CD1c-positive myeloid dendritic cell (primary cell): ENCODE data around the gene CYP4F3.
"Not testable (repeated sequence)": the region's sequence is repeated elsewhere in the genome, so short reads cannot be mapped to it uniquely, and the experiment has no call there.

ENCODE experiments used
- DNase-seq: peaks from one replicate; pipeline ENCODE4 v3.0.0-alpha.2; 2016; ENCODE audit errors: extremely low spot score

The CYP4F3 gene, protein sequence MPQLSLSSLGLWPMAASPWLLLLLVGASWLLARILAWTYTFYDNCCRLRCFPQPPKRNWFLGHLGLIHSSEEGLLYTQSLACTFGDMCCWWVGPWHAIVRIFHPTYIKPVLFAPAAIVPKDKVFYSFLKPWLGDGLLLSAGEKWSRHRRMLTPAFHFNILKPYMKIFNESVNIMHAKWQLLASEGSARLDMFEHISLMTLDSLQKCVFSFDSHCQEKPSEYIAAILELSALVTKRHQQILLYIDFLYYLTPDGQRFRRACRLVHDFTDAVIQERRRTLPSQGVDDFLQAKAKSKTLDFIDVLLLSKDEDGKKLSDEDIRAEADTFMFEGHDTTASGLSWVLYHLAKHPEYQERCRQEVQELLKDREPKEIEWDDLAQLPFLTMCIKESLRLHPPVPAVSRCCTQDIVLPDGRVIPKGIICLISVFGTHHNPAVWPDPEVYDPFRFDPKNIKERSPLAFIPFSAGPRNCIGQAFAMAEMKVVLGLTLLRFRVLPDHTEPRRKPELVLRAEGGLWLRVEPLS

DNA sequence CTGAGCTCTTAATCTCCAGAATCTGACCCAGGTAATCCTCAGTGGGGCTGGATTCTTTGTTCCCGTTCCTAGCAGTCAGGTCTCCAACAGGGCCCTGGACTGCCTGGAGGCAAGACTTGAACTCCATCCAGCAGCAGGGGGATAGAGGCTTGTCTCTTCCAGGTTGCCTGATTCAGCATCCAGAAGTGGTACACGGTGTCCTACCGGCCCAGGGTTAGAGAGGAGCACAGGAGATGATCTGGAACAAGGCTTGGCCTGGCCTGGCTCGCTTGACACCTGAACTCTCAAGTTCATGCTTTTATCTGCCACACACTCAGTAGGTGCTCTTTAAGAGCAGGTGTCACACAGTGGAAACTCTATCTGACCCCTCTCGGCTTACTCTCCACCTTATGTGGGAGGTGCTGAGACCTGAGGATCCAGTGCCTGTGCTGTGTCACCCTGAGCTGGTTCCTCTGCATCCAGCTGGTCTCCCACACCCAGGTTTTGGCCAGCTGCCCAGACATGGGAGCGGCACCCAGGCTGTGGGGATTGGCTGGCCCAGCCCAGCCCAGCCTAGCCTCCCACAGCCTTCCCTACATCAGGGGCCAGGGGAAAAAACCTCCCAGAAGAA, at the start of gene CYP4F3:
Gene CYP4F3 (plus strand): TSS at position 604 of the 610 bp plus-strand sequence. CDS start 519 bp downstream, outside the sequence.
- DNase-seq, result peak; percentile 86

DNA sequence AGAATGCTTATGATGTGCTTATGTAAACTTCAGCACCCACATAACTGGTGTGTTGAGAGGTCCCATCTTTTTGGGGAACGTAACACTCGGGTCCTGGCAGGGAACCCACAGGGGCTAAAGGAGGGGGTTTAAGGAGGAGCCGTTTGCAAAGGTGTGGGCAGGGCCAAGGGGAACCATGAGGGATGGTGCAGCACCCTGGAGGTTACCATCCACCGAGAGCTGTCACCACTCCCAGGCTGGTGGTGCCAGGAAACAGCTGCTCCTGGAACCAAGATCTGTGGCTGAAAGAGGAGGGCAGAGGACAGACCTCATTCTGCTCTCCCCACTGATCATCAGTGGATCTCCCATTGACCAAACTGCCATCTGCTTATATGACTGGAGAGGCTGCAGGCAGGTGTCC, 48.9 kb upstream of the CYP4F3 start:
- DNase-seq, result no peak

DNA sequence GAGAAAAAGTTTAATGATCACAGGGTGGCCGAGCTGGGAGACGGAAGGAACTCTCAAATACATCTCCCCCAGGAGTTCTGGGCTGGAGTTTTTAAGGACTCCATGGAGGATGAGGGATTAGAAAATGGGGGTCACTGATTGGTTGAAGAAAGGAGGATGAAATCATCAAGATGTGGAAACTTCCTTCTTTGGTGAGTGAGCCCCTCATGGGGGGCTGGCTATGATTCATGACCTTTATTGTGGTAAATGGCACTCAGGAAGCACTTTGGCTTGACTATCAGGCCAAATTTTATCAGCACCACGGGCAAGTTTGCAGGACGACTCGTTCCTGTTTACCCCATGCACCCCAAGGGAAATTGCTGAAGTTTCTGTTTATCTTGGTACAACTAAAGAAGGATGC, 48.2 kb upstream of the CYP4F3 start:
- not testable (repeated sequence) for DNase-seq

DNA sequence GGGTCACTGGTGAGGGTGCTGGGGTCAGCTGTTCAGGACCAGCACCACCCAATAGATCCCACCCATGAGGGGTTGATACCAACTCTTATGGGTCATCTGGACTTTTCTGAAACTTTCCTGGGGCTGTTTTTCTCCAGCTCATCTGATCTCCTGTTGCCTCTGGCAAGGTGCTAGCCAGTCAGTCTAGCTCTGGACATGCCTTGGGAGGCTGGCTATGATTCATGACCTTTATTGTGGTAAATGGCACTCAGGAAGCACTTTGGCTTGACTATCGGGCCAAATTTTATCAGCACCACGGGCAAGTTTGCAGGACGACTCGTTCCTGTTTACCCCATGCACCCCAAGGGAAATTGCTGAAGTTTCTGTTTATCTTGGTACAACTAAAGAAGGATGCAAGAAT, 46.9 kb upstream of the CYP4F3 start:
- DNase-seq, result not testable (repeated sequence)

DNA sequence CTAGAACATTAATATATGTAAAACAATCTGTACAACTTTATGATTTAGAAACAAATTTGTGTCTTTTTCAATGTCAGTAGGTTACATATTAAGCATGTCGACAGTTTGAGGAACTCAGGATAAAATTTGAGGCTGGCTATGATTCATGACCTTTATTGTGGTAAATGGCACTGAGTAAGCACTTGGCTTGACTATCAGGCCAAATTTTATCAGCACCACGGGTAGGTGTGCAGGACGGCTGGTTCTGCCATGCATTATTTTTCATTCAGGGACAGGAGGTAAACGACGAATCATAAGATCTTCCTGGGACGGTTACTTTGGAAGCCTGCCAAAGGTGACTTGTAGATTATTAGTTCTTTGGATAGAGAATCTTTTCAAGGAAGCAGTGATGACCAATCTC, 45.6 kb upstream of the CYP4F3 start:
- peak; percentile 37 for DNase-seq

DNA sequence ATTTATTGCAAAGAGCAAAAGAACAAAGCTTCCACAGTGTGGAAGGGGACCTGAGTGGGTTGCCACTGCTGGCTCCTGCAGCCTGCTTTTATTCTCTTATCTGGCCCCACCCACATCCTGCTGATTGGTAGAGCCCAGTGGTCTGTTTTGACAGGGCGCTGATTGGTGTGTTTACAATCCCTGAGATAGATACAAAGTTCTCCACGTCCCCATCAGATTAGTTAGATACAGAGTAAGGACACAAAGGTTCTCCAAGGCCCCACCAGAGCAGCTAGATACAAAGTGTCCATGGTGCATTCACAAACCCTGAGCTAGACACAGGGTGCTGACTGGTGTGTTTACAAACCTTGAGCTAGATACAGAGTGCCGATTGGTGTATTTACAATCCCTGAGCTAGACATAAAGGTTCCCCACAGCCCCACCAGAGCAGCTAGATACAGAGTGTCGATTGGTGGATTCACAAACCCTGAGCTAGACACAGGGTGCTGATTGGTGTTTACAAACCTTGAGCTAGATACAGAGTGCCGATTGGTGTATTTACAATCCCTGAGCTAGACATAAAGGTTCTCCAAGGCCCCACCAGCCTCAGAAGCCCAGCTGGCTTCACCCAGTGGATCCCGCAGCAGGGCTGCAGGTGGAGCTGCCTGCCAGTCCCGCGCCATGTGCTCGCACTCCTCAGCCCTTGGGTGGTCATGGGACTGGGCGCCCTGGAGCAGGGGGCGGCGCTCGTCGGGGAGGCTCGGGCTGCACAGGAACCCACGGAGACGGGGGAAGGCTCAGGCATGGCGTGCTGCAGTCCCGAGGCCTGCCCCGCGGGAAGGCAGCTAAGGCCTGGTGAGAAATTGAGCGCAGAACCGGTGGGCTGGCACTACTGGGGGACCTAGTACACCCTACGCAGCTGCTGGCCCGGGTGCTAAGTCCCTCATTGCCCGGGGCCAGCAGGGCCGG, 32.4 kb upstream of the CYP4F3 start:
- not testable (repeated sequence) for DNase-seq

DNA sequence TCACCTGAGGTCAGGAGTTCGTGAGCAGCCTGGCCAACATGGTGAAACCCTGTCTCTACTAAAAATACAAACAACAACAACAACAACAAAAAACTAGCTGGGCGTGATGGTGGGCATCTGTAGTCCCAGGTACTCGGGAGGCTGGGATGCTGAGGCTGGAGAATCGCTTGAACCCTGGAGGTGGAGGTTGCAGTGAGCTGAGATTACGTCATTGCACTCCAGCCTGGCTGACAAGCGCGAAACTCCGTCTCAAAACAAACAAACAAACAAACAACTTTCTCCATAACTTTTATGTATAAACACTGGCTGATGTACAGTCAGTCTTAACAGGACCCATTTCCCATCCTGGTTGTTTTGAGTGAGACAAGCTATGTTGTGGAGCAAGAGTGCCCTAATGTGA, 31.4 kb upstream of the CYP4F3 start:
- DNase-seq, result no peak

DNA sequence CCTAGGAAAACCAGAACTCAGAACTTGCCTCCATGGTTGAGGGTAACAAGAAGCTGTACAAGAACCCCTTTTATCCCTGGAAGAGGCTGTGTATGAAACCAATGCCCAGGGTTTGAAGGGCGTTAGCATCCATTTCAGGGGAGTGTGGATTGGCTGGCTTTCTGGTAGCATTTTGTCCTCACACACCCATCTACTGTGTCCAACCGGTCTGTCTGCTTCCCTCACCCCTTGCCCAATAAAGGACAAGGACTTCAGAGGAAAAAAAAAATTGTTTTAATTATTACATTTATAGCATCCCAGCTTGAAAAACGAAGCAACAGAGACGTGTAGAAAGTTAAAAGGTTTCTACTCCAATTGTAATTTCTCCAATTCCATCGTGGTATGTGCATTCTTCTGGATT, 28.4 kb upstream of the CYP4F3 start:
- DNase-seq, result no peak

DNA sequence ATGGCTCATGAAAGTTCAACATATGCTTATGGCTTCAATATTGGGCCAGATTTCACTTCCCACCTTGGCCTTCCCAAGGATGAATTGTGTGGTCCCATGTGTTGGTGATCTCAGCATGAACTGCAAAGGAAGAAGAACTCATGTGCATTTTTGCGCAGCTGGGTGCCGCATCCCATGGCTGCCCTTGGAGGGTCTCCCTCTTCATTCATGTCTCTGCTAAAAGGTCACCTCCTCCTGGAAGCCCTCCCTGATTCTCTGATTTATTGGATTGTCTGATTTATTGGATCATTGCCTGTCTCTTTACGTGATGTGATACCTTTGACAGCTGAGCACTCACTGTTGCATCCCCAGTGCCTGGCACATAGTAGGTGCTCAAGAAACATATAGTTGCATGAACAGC, 27.4 kb upstream of the CYP4F3 start:
- DNase-seq, result no peak

DNA sequence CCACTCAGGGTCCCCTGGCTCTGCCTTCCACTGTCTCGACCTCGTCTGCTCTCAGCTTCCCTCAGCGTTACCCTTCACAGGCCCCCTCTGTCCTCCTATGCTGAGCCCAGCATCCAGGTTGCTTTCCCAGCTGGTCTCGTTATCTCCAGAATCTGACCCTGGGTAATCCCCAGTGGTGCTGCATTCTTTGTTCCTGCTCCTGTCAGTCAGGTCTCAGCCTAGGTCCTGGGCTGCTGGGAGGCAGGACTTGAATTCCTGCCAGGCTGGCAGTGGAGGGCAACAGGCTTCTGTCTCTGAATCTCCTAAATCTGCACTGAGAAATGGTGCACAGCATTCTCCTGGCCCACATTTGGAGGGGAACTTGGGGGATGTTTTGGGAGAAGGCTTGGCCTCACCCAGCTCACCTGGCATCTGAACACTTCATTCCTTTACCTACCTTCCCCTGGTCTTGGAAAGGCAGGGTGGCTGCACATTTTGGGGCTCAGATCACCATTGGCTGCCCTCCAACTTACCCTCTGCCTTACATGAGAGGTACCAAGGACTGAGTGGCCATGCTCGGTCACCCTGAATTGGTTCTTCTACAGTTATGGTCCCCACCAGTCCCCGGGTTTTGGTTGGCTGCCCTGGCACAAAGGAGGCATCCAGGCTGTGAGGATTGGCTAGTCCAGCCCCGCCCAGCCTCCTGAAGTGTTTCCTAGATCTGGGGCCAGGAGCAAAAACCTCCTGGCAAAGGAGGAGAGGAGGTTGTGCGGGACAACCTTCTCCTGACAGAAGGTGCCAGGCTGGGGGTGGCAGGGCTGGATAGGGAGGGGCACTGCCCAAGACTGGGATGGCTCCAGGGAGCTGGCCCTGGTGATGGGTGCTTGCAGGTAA, 26.0 kb upstream of the CYP4F3 start, which contains the start of gene CYP4F8:
Gene CYP4F8 (plus strand): TSS at position 712 of the 873 bp plus-strand sequence. CDS start 399 bp downstream, outside the sequence.
- no peak for DNase-seq

DNA sequence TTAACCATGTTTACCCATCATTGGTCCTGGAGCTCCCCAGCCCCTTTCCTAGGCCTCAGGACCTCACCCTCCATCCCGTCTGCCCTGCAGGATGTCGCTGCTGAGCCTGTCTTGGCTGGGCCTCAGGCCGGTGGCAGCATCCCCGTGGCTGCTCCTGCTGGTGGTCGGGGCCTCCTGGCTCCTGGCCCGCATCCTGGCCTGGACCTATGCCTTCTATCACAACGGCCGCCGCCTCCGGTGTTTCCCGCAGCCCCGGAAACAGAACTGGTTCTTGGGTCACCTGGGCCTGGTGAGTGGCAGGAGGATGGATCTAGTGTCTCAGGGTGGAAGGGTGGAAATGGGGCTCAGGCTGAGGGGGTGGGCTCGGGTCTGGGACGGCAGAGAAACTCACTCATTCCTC, 25.2 kb upstream of the CYP4F3 start:
- no peak for DNase-seq

DNA sequence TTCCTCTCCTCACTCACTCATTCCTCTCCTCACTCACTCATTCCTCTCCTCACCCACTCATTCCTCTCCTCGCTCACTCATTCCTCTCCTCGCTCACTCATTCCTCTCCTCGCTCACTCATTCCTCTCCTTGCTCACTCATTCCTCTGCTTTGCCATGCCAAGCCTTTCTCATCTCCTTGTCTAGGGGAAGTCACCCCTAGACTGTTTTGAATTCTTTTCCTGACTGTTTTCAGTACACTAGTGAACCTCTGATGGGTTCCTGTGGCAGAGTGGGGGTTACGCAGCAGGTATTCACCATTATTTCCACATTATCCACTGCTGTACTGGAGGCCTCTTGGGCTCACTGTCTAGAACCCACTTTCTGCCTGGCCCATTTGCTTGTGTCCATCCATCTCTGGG, 24.5 kb upstream of the CYP4F3 start:
- no peak for DNase-seq

DNA sequence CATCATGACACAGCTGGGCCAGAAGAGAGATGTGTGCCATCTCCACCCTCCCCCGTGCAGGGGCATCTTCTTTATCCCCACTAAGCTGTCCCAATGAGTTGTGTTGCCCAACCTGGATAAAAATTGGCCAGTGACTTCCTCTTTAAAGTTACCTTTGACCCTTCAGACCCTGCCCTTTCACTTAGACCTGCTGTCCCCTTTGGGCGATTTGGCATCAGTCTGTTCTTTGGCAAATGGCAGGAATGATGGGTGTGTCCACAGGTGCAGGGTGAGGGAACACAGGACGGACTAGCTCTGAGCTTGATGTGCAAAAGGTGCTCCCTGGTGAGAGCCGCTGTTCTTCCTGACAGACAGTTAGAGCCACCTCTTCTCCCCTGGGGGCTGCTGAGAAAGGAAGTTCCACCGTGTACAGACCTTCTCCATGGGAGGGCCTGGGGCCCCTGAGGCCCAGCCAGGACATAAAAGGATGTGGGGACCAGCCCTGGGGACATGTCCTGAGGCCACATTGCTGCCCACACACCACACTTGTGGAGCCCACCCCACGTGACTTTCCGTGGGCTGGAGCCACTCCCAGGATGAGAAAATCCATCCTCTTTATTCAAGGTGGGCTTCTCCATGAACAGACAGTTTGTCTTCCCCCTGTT, 23.9 kb upstream of the CYP4F3 start:
- DNase-seq, result no peak

DNA sequence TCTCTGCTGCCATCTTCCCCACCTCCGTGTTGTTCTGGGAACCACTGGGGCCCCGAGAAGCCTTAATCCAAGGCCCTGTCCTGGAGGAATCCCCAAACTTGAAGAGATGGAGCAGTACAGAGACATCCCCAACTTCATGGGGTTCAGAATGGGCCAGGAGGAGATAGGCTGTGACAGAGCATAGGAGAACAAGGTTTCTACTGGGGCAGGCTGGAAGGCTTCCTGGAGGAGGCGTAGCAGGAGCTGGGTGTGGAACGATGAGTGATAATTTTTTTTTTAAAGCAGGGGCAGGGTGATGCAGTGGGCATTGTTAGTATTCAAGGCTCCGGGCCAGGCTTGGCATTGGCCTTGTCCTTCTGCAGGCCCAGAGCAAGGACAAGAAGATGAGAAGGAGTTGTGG, 22.4 kb upstream of the CYP4F3 start:
- no peak for DNase-seq

DNA sequence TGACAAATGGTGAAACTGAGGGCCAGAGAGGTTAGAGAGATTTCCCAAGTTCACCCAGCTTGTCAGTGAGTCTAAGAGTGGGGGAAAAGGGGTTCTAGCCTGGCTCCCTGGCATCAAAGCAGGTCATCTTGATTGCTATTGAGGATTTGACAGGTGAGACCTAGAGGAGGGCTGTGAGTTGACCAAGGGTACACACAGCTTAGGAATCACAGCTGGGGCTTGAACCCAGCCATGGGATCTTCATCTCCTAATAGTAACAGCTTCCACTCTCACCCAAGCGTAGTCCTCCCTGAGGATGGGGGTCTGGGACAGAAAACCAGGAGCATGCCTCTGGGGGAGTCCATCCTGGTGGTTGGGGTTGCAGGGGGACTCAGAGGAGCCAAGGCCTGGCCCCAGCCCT, 18.9 kb upstream of the CYP4F3 start:
- no peak for DNase-seq

DNA sequence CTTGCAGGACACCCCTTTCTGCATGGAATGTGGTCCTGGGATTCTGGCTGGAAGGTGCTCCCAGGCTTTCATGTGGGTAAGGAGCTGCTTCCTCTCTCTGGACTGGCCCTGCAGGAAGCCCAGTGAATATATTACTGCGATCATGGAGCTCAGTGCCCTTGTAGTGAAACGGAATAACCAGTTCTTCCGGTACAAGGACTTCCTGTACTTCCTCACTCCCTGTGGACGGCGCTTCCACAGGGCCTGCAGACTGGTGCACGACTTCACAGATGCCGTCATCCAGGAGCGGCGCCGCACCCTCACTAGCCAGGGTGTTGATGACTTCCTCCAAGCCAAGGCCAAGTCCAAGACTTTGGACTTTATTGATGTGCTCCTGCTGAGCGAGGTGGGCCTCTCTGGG, 17.7 kb upstream of the CYP4F3 start:
- DNase-seq, result no peak

DNA sequence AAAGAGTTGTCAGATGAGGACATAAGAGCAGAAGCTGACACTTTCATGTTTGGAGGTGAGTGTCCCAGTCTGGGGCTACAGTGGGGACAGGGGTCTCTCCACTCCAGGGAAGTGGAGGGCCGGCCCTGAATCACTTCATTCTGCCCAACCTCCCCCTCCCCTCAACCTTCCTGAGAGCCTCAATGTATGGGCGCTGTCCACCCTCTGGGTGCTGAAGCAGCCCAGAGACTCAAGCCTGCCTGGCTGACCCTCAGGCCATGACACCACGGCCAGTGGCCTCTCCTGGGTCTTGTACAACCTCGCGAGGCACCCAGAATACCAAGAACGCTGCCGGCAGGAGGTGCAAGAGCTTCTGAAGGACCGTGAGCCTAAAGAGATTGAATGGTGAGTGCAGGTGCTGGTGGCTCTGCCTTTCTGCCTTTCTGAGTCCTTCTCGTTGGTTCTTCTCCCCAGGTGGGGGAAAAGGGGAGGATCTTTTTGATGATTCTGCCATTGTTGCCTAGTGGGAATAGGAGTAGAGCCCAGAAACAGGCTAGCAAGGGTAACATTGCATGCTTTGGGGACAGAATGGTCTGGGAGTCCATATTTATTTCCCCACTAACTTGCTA, 16.9 kb upstream of the CYP4F3 start:
- no peak for DNase-seq

DNA sequence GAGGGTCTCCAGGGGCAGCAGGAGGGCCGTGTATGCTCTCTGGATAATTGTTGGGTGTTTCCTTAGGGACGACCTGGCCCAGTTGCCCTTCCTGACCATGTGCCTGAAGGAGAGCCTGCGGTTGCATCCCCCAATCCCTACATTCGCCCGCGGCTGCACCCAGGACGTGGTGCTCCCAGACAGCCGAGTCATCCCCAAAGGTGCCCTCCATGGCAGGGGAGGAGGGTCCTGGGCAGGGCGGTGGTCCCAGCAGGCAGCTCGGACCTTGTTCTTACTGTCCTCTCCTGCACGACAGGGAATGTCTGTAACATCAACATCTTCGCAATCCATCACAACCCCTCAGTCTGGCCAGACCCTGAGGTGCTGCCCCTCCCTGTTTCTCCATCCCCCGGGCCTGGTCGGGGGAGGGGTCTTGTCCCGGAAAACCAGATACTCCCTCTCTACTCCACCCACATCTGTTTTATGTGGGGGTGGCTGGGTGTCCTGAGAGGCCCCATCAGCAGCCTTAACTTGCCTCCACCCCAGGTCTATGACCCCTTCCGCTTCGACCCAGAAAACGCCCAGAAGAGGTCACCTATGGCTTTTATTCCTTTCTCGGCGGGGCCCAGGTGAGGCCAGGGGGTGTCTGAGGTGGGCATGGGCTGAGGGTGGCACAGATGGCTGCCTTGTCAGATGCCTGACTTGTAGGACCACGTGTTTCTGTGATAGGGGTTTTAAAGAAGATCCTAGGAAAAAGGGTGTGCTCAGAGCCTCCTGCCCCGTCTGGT, 12.3 kb upstream of the CYP4F3 start:
- no peak for DNase-seq
